T1000 (cell line): Measurements from ENCODE around the gene MAP1LC3C.
"Not testable (repeated sequence)": the region's sequence is repeated elsewhere in the genome, so short reads cannot be mapped to it uniquely, and the experiment has no call there.

Experiments used
- DNase-seq: peaks from one replicate; lab custom pipeline; 2025; ENCODE audit warnings: mixed read lengths; lab: John Stamatoyannopoulos, UW

MAP1LC3C gene

DNA sequence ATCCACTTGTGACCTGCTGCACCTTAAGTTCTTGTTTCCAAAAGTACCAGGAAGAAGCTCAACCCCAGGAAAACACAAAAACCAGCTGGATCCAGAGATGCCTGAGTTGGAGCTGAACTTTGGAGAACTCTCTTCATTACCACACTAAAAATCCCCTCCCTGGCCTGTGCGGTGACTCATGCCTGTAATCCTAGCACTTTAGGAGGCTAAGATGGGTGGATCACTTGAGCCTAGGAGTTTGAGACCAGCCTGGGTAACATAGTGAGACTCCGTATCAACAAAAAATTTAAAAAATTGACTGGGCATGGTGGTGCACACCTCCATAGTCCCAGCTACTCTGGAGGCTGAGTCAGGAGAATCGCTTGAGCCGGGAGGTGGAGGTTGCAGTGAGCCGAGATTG lies 6.2 kb downstream of the MAP1LC3C start:
- no peak for DNase-seq

DNA sequence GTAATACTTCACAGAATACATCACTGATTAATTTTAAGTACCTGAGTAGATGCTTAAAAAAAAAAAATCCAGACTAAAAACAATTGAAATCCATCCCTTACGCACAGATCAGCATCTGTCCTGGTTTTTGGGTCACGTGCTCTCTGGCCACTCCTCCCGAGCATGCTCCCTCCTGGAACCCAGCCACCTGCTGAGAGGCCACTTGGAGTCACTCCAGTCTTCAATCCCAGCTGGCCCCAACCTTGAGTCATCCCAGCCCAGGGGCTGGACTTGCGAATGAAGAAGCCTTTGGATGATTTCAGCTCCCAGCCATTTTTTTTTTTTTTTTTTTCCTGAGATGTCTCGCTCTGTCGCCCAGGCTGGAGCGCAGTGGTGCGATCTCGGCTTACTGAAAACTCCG lies 8.9 kb downstream of the MAP1LC3C start:
- peak; percentile 85 for DNase-seq

DNA sequence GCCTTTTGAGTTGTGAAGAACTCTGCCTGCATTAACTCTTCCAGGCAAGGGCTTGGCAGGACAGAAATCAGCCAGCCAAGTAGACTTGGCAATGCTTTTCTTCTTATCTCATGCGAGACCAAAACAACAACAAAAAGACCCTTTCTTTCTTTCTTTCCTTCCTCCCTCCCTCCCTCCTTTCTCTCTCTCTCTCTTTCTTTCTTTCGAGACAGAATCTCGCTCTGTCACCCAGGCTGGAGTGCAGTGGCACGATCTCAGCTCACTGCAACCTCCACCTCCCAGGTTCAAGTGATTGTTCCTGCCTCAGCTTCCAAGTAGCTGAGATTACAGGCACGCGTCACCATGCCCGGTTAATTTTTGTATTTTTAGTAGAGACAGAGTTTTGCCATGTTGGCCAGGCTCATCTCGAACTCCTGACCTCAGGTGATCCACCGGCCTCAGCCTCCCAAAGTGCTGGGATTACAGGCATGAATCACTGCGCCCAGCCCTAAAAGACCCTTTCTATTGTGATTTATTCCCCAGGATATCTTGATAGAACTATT lies 10.4 kb downstream of the MAP1LC3C start:
- not testable (repeated sequence) for DNase-seq

DNA sequence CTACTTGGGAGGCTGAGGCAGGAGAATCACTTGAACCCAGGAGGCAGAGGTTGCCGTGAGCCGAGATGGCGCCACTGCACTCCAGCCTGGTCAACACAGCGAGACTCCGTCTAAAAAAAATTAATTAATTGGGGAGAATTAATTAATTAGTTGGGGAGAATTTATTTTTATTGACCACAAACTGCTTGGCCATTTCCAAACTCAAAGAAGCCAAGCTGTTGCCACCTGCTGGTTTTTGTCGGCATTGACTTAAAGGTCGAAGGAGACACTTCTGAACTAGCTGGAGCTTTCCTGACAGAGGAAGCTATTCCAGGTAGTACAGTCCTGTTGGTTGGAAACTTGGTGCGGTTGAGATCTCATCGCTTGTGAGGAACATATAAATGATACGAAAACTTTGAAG lies 13.1 kb downstream of the MAP1LC3C start:
- DNase-seq: no peak

DNA sequence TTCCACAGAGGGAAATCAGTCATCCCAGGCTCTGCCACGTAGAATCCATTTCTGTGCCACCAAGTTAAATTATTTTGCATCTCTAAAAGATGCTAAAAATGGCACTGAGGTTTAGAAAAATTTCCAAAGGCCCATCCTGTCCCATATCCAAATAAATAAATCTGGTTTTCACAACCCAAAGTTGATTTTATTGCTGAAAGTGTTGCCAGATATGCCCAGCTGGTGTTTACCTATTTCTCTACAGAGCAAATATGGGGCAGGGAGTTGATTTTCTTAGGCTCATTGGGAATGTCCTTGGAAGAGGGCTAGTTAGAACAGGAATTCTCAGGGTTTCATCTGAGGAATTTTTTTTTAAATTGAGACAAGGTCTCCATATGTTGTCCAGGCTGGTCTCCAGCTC lies 19.0 kb downstream of the MAP1LC3C start:
- DNase-seq: no peak

DNA sequence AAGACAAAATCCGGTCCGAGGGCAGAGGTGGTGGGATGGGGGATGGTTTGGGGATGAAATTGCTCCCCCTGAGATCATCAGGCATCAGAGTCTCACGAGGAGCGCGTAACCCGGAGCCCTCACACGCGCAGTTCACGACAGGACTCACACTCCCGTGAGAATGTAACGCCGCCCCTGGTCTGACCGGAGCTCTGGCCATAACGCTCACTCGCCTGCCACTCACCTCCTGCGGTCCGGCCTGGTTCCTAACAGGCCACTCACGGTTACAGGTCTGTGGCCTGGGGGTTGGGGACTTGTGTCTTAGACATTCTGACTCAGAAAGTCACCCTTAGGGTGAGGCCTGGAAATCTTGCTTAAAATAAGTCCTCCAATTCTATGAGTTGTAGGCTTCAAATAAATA lies 19.8 kb downstream of the MAP1LC3C start:
- DNase-seq: no peak

DNA sequence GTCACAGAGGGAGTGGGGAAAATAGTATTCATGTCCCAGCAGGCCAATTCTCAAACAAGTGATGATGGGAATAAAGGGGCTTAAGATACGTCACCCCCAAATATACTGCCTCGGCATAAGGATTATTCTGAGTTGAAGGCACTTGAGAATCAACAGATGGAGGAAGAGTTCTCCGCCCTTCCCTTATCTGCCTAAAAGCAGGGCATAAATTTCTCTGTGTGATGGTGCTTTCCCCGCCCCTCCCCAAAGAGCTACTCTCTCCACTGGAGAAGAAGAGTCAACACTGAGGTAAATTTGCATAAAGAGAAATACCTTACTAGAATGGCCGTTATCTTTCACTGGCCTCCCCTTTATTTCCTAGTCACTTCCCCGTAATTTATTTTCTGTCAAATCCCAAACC lies 22.7 kb downstream of the MAP1LC3C start:
- no peak for DNase-seq

DNA sequence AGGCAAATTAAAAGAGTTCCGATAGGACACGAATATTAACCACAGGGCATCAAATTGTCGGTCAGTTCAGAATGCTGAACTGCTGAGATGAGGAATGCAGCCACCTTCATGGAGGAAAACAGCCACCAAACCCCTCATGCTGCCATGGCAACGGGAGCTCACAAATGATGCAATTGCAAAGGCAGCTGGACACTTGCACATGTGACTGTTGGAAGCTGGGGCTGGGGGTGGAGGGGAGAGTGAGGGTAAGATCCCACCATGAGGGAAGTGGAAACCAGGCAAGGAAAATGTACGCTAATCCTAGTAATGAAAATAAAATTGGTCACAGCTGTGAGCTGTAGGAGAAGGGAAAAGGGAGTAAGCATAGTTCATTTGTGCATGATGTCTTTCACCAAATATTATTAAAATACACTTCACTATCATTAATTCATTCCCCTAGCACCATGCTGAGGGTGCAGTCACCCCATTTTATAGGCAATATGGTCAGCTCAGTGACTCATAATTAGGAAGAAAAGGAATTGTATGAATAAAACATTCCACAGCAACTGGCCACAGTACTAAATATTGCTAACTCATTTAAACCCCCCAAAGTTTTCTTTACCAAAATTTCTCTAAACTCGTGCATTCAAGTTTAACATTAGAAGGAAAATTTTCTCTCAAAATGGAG lies 26.1 kb downstream of the MAP1LC3C start:
- DNase-seq: peak; percentile 9

DNA sequence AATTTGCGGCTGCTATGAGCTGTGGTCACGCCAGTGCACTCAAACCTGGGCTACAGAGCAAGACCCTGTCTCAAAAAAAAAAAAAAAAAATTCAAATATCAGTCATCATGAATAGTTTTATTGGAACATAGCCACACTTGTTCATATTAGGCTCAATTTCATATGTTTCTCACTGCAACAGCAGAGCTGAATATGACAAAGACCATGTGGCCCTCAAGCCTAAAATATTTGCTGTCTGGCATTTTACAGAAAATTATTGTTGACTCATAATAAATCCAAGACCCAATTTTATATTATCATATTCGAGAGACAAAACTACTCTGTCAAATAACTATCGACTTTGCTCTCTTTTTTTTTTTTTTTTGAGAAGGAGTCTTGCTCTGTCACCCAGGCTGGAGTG lies 30.3 kb downstream of the MAP1LC3C start:
- no peak for DNase-seq

DNA sequence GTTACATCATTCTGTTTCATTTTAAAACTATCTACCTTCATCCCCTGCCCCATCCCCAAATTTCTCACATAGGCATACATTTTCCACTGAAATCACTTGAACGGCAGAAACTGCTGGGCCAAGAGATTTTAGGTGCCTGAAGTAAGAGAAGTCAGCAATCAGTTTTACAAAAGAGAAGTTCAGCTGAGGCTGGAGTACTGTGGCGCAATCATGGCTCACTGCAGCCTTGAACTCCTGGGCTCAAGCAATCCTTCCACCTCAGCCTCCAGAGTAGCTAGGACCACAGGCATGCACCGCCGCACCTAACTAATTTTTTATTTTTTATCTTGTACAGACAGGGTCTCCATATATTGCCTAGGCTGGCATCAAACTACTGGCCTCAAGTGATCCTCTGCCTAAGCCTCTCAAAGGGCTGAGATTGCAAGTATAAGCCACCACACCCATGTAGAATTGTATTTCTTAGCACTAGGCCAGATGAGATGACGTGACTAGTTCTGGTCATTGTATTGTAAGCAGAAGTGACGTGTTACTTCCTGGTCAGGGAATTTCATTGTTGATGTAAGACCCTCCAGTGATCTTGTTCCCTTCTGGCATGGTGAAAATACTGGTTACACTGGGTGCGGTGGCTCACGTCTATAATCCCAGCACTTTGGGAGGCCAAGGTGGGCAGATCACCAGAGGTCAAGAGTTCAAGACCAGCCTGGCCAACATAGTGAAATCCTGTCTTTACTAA lies 34.2 kb downstream of the MAP1LC3C start:
- DNase-seq: no peak

DNA sequence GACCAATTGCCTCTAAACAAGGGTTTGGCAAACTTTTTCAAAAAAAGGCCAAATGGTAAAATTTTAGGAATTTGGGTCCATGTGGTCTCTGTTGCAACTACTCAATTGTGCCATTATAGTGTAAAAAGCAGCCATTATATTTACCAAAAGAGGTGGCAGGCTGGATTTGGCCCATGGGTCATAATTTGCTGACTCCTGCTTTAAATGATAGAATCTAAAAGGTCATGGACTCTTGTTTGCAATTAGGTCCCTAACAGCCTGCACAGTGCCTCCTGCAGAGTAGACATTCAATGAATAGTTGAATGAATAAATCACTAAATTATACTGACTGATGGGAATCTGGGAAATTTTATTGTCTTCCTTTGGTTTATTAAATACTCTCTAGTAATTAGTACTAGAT lies 35.2 kb downstream of the MAP1LC3C start:
- DNase-seq: no peak

DNA sequence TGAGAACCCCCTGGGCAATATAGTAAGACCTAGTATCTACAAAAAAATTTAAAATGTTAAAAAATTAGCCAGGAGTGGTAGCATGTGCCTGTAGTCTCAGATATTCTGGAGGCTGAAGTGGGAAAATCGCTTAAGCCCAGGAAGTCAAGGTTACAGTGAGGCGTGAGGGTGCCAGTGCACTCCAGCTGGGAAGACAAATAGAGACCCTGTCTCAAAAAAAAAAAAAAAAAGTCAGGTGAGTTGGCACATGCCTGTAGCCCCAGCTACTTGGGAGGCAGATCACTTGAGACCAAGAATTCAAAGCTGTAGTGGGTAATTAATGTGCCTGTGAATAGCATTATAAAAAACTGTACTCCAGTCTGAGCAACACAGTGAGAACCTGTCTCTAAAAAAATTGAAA lies 36.7 kb downstream of the MAP1LC3C start:
- no peak for DNase-seq

DNA sequence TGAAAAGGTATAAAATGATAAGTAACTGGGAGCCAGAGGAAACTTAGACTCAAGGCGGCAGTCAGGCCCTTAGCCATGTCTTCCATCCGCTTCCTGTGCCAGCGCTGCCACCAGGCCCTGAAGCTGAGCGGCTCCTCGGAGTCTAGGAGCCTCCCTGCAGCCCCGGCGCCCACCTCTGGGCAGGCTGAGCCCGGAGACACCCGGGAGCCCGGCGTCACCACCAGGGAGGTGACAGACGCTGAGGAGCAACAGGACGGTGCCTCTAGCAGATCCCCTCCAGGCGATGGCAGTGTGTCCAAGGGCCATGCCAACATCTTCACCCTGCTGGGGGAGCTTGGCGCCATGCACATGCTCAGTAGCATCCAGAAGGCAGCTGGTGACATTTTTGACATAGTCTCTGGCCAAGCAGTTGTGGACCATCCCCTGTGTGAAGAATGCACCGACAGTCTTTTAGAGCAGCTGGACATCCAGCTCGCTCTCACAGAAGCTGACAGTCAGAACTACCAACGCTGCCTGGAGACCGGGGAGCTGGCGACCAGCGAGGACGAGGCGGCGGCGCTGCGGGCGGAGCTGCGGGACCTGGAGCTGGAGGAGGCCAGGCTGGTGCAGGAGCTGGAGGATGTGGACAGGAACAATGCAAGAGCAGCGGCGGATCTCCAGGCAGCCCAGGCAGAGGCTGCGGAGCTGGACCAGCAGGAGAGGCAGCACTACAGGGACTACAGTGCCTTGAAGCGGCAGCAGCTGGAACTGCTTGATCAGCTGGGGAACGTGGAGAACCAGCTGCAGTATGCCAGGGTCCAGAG lies 41.0 kb downstream of the MAP1LC3C start, which contains the start of gene BECN2:
TSS of gene BECN2 (plus strand) at position 76 of the 803 bp plus-strand sequence. CDS start at position 76, 0 bp downstream.
- no peak for DNase-seq

DNA sequence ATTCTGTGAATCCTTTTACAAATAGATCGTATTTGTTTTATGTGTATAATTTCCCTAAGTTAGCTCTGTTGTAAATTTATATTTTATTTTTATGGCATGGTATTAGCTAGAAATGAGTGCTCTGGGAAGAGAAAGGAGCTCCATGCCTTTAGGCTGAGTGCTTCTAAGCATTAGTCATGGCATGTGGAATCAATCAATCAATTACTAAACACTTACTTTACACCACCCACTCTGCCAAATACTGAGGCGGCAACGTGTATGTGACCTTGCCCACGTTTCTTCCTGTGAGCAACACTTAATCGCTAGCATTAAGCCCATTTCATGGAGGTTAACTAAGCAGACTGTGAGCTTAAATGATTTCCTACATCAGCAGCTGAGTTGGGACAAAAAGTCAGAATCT lies 48.5 kb downstream of the MAP1LC3C start:
- peak; percentile 18 for DNase-seq

DNA sequence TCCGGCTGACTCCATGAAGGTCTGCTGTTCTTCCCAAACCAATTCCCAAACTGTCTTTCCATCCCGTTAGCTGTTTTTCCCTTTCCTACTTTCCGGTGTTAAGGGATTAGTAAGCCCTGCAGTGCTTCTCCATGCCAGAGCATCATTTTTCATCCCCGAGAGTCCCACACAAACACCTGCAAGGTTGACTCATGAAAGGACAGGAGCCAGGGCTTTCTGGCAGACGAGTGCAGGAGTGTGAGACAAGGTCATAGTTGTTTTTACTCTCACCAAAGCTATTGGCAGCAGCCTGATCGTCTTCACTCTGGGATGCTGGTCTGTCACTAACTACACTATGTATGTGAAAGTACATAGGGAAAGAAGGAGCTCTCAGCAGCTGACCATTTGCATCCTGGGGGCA lies 51.5 kb downstream of the MAP1LC3C start:
- DNase-seq: no peak
